Measurements from ENCODE around the gene TBC1D22A.

- TF ChIP-seq CTCF (IDR thresholded peaks at IDR 0.05) (no peak), EP300 (IDR thresholded peaks at IDR 0.05) (no peak), POLR2A (IDR thresholded peaks at IDR 0.05) (no peak)
Observed at GRCh38 chr22:47195484-47196165, 433.2 kb downstream of the TBC1D22A start.

Data from ovary (tissue), 3 donors.